22Rv1 (cell line): ENCODE data around the gene MMP17.

Source experiments
- CTCF ChIP-seq: fragments of 450-650 bp; IDR thresholded peaks from 2 replicates; pipeline ENCODE4 v1.5.1; 2017; ENCODE audit warnings: mild to moderate bottlenecking
- ZFX ChIP-seq: fragments of 450-650 bp; IDR thresholded peaks from 2 replicates; pipeline ENCODE4 v1.6.1; 2017; ENCODE audit warnings: antibody characterized with exemption, borderline replicate concordance

- no peak for TF ChIP-seq CTCF
- no peak for TF ChIP-seq ZFX
Measured at GRCh38 chr12:131793243-131794022, 34.8 kb upstream of the MMP17 start.
